Vagina (tissue), 2 donors: ENCODE results near the gene JAM3.

Source experiments
- CTCF ChIP-seq, 3 experiments: fragments of 450-650 bp in 2 of 3; fragments of 200-600 bp in 1 of 3; sonication (generic) in 1 of 3; IDR thresholded peaks; one replicate each; pipeline ENCODE4 v1.5.1; 2017 to 2019; ENCODE audit warnings: antibody characterized with exemption in 3 of 3, mild to moderate bottlenecking in 2 of 3, moderate library complexity in 2 of 3
- POLR2A ChIP-seq, 2 donors: fragments of 450-650 bp; IDR thresholded peaks; one replicate each; pipeline ENCODE4 v1.6.1; 2017; ENCODE audit warnings: antibody characterized with exemption in 2 of 2, mild to moderate bottlenecking in 2 of 2, moderate library complexity in 2 of 2

- no peak for TF ChIP-seq POLR2A (IDR thresholded peaks at IDR 0.05)
- TF ChIP-seq CTCF (IDR thresholded peaks at IDR 0.05), result no peak
Measured at GRCh38 chr11:134097166-134097565, 28.3 kb downstream of the JAM3 start.
